Activated CD4-positive, alpha-beta T cell treated with anti-CD3 and anti-CD28 coated beads for 1 hour (primary cell): ENCODE results near the gene PLEKHG5.
"Not testable (repeated sequence)": the region's sequence is repeated elsewhere in the genome, so short reads cannot be mapped to it uniquely, and the experiment has no call there.

Experiments
- DNase-seq: peaks from one replicate; pipeline ENCODE4 v3.0.0-alpha.2; 2020

Gene PLEKHG5

DNA sequence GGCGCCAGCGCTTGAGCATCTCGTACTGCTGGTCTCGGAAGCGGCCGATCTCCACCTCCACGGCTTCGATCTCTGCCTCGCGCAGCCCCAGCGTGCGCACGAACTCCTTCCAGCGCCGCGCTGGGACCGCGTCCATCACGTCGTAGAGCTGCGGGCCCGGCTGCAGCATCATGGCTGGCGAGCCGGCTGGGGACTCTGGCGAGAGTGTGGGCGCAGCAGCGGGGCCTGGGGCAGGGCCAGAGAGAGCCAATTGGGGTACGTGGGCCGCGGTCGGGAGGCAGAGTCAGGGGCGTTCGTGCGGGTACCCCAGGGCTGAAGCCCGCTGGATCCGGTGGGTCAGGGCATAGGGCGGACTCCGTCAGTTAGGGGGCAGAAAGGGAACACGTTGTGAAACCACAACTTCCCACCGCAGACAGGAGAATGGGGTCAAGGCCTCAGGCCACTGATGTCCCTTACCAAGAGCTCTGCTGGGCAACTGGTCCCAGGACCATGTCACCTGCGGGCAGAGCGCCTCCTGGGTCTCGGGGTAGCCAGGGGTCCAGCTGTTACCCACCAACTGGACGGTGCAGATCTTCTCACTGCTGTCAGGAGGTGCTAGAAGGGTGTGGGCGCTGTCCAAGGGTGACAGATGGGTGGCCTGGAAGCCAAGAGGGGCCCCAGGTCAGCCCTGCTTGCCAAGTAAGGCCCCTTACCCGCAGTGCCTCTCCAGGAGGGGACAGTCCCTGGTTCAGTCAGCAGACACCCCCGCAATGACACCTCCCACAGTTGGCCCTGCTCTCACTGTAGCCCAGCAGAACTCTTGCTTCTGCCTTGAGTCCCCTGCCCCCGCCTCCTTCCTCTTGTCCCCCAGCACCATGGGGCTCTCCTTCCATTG is 29.7 kb downstream of the PLEKHG5 start:
- no peak for DNase-seq

DNA sequence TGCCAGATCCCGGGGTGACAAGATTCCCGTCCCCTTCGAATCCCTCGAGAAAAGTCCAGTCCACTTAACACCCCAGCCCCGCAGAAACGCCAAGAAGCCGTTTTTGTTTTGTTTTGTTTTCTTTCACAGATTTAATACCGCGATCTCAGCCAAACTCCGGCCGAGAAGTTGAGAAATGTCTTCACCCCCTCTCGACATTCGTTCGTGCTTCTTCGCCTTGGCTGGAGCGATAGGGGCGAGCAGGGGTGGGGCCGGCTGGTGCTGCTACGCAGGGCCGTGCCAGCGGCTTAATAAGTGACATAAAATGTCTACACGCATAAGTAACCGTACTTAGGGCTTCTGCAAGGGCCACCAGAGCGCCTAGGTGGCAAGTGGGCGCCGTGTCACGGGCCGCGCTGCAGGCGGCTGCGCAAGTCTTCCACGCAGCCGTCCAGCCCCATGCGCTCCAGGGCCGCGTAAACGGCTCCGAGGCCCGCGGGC is 30.4 kb downstream of the PLEKHG5 start:
- DNase-seq, result no peak

DNA sequence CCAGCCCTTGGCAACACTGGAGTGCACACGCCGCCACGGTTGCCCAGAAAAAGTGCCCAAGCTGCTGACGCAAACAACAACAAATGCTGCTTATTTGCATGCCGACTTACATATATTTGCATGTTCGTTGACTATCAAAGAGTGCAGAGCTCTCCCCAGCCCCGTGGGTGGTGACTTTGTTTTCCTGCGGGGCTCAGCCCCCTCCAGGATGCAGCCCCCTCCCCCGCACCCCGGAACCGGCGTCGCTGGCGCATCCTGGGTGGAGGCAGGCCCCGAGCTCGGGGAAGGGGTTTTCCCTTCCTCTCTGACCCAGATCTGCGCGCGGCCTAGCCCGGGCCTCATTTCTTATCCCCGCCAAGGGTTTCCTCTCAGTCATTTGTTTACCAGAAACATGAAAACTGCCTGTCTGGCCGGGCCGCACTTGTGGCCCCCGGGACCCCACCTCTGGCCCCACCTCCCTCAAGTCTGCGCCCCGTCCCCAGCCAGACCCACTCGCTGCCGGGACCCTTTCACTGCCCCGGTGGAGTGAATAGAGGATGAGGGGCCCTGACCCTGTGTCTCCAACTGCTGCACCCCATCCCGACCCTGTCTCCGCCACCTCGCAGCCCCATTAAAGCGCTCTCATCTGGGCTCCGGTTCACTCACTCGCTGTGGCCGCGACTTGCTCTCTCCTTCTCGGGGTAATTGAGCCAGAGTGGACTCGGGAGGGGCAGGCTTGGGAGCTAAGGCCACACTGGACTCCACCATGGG is 31.0 kb downstream of the PLEKHG5 start:
- peak; percentile 84 for DNase-seq

DNA sequence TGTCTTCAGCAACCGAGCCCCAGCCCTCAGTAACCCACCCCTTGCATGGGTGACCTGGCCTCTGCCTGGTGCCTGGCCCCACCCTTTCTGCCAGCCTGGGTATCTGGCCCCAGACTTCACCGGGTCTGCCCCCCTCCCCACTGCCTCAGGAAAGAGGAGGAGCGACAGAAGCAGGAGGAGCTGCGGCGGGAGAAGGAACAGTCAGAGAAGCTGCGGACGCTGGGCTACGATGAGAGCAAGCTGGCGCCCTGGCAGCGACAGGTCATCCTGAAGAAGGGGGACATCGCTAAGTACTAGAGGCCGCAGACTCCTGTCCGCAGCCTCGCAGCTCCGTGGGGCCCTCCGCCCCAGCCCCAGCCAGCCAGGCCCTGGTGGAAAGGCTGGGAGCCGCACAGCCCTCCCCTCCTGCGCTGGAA is 31.6 kb downstream of the PLEKHG5 start:
- DNase-seq, result peak; percentile 48

DNA sequence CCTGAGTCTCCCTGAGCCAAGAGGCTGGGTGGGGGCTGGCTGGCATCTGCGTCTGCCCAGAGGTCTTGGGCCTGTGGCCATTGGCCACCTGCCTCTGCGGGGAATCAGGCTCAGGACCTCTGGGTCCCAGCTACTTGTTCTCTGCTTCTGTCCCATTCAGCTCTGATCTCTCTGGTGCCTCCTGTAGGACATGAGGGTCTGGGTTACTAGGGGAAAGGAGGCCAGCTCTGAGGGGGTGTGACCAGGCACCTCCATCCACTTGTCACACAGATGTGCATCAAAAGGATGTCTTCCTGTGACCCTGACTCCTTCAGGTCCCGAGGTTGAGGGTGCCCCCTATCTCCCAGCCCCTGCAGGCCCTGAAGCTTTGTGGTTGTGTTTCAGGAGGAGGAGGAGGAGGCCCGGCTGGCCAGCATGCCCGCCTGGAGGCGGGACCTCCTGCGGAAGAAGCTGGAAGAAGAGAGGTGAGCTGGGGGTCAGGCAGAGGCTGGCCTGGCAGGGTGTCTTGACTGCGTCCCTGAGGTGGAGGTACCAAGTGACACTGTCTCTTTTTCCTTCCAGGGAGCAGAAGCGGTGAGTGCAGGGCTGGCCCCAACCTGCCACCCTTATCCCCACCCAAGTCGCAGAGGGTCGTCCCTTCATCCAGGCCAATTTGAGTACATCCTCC is 34.5 kb downstream of the PLEKHG5 start:
- no peak for DNase-seq

DNA sequence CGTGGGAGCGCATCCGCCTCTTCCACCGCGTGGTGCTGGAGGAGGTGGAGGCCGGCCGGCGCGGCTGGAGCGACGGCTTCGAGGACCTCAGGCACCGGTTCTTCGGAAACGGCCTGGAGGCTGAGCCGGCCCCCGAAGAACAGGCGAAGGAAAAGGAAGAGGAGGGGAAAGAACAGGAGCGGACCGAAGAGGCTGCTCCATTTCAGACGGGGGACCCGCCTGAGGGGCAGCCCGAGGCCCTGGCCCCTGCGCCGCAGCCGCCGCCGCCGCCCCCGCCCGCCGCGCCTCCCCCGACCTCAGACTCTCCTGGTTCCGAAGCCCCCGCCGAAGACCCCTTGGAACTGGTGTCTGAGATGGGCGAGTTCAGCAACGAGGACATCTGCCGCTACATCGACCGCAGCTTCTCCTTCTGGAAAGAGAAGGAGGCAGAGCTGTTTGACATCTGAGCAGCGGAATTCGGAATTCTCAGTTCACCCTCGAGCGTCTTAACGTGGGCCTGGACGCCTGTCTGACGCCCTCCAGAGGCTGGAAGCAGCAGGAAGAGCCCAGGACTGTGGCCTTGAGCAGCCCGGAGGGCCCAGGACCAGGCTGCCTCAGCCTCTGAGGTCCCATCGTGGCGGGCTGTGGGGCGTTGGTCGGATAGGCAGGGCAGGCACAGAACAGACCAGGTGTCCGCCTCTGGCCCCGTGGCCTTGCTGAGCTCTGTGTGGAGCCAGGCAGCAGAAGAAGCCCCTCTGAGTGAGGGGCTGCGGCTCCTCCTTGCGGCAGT is 35.5 kb downstream of the PLEKHG5 start:
- DNase-seq, result not testable (repeated sequence)

DNA sequence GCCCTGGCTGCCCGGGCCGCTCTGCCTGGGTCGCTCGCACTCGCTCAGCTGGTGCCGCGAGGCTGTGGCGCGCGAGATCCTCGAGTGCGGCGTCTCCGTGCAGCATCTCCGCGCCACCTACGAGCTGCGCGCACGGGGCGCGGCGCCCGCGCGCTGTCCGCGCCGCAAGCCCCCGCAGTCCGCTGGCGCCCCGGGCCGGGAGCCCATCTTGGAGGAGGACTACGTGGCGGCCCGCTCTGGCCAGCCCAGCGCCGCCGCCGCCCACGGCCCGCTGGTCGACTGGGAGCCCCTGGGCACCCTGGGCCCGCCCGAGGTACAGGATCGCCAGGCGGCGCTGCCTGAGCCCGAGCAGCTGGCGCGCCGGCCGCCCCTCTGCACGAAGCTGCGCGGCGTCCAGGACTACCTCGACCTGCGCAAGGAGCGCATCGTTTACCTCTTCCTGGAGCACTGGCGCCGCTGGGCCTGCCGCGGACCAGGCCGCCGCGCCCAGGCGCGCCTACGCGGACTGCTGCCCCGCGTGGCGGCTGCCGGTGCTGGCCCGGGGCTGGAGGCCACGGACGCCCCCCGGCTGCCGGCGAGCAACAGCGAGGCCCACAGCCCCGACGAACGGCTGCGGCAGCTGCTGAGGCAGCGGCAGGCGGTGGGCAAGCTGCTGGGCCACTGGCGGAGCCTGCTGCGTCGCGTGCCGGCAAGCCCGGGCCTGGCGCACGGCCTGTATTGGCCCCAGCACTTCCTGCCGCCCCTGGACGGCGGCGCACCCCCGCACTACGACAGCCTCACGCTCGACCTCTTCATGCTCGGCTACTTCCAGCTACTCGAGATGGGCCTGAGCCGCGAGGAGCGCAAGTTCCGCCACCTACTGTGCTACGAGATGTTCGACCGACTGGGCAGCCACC is 36.4 kb downstream of the PLEKHG5 start:
- DNase-seq, result no peak

DNA sequence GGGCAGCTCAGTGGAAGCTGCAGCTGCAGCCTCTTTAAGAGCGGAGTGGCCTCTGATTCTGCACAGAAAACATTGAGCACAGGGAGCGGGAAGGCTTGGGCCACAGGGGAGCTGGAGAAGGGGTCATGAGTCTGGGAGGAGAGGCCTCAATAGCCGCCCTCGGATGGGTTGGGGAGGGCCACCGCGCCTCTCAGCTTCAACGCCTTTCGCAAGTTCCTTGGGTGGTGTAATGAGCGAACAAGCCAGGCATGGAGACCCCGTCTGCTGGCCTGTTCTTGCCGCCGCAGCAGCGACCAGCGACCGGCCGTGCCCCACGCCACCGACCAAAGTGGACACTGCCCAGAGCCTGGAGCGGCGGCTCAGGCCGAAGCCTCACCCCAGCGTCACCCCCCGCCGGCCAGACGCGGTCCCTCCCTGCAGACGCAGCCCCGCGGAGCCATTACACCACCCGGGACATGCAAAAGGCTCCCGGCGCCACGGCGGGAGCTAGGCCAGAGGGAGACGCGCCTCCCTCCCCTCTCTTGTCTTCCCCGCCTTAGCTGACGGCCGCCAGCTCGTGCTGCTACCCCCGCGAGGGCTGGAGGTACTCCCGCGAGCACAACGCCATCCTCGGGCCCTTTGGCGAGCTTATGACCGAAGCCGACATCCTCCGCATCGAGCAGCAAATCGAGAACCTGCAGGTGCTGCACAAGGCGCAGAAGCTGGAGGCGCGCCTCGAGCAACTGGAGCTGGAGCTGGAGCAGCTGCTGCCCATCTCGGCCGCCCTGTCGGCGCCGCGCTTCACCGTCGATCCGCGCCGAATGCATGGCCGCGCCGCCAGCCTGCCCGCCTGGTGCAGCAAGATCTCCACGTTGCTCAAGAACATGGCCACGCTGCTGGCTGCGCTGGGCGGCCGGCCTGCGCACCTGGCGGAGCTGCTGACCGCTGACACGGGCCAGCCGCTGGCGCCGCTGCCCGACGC is 37.3 kb downstream of the PLEKHG5 start:
- DNase-seq, result not testable (repeated sequence)

DNA sequence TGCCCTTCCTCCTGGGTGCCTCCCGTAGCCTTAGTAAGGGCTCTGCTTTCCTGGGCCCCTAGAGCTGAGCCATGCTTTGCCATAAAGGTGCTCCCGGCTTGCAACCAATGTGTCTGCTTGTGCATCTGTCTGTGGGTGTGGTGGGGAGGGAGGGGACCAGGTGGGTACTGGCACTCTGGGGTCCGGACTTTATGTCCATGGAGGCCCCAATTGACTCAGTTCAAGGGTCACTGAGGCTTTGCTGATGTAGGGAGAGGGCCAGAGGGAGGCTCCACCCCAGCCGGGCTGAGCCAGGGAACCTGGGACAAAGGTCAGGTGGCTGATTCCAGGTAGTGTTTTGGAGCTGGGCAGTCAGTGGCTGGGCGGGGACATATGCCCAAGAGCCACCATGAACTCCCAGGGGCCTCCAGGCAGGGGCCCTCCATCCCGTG is 40.5 kb downstream of the PLEKHG5 start:
- no peak for DNase-seq

DNA sequence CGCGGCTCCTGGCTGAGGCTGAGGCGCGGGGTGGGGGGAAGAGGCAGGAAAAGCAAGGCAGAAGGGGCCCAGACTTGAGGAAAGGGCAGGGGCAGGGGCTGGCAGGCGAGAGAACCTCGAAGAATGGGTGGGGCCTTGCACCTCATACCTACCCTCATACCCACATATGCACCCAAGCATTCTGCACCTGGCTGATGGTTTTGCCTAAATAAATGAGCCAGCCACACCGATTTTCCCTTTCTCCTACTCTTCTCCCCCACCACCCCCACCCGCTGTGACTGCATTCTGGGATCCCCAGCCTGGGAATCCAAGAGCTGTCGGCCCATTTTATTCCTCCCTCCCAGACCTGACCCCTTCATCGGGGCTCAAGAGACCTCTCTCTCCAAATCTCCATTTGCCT is 41.0 kb downstream of the PLEKHG5 start:
- not testable (repeated sequence) for DNase-seq

DNA sequence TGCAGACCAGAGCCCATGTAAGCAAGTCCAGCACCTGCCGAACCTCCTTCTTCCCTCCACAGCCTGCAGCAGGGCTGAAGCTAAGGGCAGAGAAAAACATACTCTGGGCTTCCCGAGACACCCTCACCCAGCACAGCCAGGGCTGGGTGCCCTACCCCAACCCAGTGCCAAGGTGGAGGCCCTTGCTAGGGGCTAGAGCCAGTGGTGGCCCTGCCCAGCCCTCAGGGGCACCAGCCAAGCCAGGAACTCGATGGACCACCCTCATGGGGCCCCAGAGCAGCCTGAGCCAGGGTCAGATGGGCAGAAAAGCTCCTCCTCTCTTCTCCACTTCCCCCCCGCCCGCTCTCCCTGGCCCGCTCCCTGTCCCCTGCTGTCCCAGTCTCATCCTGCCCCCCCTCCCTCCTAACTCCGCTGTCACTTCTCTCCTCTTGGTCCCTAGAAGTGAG is 41.4 kb downstream of the PLEKHG5 start:
- DNase-seq, result no peak

DNA sequence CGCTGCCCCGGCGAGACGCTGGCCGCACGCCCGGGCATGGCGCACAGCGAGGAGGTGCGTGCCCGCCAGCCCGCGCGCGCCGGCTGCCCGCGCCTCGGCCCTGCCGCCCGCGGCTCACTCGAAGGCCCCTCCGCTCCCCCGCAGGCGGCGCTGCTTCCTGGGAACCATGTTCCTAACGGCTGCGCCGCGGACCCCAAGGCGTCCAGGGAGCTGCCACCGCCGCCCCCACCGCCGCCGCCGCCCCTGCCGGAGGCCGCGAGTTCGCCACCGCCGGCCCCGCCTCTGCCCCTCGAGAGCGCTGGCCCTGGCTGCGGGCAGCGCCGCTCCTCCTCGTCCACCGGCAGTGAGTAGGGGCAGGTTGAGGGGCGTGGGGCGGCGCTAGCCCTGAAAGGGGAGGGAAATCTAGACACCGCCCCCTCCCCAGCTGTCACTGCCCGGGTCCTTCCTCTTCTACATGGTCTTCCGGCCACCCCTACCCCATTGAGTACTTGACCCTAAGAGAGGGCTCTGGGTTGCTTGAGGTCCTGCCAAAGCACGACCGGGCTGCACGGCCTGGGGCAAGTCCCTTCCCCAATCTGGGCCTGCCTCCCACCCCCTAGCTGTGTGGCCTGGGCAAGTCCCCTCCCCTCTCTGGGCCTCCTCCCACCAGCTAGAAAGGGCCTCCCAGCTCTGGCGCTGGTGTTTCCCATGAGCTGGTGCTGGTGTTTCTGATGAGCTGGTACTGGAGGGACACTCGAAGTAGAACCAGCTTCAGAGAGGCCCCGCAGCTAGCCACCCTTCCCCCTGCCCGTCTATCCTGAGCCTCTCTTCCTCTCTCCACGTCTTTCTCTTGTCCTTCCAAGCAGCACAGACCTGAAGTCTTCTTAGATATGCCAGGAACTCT is 42.5 kb downstream of the PLEKHG5 start:
- DNase-seq, result no peak

DNA sequence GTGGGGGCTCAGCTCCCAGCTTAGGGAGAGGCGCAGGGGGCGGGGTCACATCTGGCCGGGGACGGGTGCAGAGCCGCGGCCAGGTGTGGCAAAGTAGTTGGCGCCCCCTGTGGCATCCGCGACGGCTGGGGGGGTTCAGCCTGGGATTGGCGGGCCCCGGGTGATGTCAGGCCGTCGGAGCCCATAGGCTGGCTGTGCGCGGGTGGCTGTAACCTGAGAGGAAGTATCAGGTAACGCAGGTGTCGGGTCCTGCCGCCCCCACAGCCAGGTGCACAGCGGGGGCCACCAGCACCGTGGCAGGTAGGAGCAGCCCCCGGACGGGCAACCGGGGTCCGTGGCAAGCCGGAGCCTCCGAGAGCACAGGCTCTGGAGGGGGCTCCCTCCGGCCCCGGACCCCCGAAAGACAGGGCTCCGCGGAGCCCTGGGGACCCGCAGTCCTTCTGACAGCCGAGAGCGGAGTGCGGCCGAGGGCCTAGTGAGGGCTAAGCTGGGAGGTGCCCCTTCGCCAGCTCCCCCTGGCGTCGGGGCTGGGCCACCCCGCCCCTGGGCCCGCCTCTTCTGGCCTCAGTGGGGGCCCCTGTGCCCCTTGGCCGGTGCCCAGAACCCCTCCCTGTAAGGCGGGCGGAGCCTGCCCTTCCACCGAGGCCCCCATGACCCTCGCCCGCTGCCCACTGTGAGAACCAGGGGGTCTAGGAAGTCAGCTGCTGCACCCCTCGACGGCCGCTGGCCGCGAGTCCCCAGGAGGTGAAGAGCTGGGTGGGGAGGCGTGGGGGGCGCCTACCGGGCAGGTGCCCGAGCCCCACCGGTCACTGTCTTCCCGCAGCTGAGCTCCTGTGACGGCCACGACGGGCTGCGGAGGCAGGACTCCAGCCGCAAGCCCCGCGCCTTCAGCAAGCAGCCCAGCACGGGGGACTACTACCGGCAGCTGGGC is 43.4 kb downstream of the PLEKHG5 start:
- DNase-seq, result no peak

DNA sequence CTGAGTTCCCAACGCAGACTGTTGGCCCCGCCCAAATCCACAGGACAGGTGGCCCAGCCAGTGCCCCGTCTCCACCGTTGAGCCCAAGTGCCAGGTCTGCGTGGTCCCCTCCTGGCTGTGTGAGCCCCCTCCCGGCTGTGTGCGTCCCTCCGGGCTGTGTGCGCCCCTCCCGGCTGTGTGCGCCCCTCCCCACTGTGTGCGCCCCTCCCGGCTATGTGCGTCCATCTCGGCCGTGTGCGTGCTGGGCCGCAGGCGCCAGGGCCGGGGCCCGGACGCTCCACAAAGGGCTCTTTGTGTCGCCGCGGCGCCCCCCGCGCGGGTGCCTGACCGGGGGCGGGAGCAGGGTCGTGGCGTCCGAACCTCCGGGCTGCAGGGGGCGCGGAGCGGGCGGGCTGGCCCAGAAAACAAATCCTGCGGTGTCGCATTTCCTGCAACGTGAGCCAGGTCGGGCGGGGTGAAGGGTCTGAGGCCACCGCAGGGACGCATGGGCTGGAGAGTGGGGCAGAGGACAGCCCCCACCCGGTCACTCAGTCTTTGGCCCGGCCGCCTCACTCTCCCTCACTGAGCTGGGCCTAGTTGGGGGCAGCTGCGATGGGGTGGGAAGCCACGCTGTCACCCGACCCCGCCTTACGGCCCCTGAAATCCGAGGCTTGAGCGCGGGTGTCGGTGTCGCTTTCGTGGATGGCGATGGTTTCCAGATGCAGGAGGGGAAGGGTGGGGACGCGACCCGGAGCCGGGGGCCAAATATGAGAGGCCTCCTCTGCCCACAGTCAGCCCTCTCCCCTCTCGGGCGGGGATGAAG is 44.2 kb downstream of the PLEKHG5 start:
- DNase-seq, result no peak

DNA sequence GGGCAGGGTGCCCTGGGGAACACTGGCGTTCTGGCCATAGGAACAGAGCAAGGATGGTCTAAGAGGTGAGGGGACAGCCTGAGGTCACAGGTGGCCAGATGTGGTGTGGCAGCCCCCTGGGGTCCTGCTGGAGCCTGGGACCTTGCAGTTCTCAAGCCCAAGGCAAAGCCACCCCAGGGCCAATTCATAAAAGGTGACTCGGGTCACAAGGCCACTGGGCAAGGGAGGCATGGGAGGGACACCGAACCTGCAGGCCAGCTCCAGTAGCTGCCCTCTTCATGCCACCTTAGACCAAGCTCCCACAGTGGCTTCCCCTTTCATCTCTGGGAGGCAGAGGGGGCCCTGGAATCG is 44.8 kb downstream of the PLEKHG5 start:
- no peak for DNase-seq

DNA sequence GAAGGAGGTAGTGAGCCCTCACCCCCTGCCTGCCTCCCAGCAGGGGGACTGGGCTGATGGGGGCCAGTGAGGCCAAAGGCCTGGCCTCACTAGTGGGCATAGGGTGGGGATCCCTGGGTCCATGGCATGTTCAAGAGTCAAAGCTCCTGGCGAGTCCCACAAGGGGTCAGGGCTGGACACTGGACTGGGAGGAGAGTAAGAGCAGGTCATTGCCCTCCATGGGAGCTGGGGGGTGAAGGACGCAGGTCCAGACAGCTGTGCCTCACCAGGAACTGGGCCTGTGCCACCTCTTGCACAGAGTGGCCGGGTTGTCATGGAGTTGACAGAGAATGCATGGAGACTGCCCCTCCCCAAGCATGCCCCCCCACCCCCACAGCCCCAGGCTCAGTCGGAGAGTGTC is 45.5 kb downstream of the PLEKHG5 start:
- DNase-seq, result not testable (repeated sequence)
